ENCODE results near the gene NEK5. TPM values are rescaled to one million over a fixed set of nuclear protein-coding genes. Genes with fewer than 3 reads are reported as not detected.
A peak's percentile ranks its signal among the peaks of the same experiment; 100 is the strongest.

NEK5 gene
- total RNA-seq, 1 donor from 2014 or later, result 0.28 TPM

GRCh38 chr13:52011632-52012511 lies 117.0 kb downstream of the NEK5 start, which contains the start of gene ALG11:
TSS of gene ALG11 (plus strand) at chr13:52012398. CDS start at chr13:52012419, 21 bp downstream.
- H3K79me2 ChIP-seq (ENCODE audit: low read depth), result peaks cover 45% of the 10 kb centered on the region
- TF ChIP-seq EZH2phosphoT487 (IDR thresholded peaks at IDR 0.05) (no peak), EZH2 (IDR thresholded peaks at IDR 0.05) (peak; percentile 48)

GRCh38 chr13:52010890-52011631 lies 117.8 kb downstream of the NEK5 start, which contains the start of gene ATP7B:
TSS of gene ATP7B (minus strand) at chr13:52011450. CDS start at chr13:52011337, 113 bp downstream.
- H3K4me1 ChIP-seq, result peaks cover 18% of the 10 kb centered on the region
- peak; percentile 78 for DNase-seq (ENCODE audit: low spot score)
- H3K9me3 Mint-ChIP-seq, result peaks cover 4% of the 10 kb centered on the region

More at GRCh38 chr13:52011632-52012511, 117.0 kb downstream of the NEK5 start, which contains the start of gene ALG11:
- Mint-ChIP-seq H3K4me1 (peaks cover 23% of the 10 kb centered on the region), H3K27ac (peak within 1 kb of the TSS; percentile 98), H3K9me3 (peaks cover 6% of the 10 kb centered on the region), H3K4me3 (peak within 1 kb of the TSS; percentile 99), H3K36me3 (peaks cover 21% of the 10 kb centered on the region), H3K27me3 (ENCODE audit: insufficient read depth, low read depth) (peaks cover 6% of the 10 kb centered on the region)
- Histone ChIP-seq H3K27me3 (peaks cover 20% of the 10 kb centered on the region), H3K36me3 (no peaks in the 10 kb centered on the region), H3K9ac (peak within 1 kb of the TSS; percentile 86), H3F3A (ENCODE audit: low read depth) (no peaks in the 10 kb centered on the region), H3K4me2 (peak within 1 kb of the TSS; percentile 97), H3K9me3 (ENCODE audit: low read depth) (no peaks in the 10 kb centered on the region), H3K4me1 (peaks cover 18% of the 10 kb centered on the region), H2AFZ (replicated peaks) (peak within 1 kb of the TSS; percentile 91), H3K27ac (peak within 1 kb of the TSS; percentile 76), H4K20me1 (ENCODE audit: low read depth) (peaks cover 3% of the 10 kb centered on the region), H3K4me3 (peak within 1 kb of the TSS; percentile 92)
- peak; percentile 99 for DNase-seq (ENCODE audit: low spot score)

GRCh38 chr13:52009946-52010345 lies 118.9 kb downstream of the NEK5 start:
- H3K4me1 Mint-ChIP-seq, result peaks cover 26% of the 10 kb centered on the region
- no peaks in the 10 kb centered on the region for H3K9me3 Mint-ChIP-seq
- Histone ChIP-seq H3K27ac (no peak overlapping the region), H3K27me3 (peaks cover 20% of the 10 kb centered on the region), H3K36me3 (no peaks in the 10 kb centered on the region), H2AFZ (replicated peaks) (no peak overlapping the region), H4K20me1 (ENCODE audit: low read depth) (peaks cover 3% of the 10 kb centered on the region), H3K4me3 (no peak overlapping the region), H3K4me1 (peaks cover 18% of the 10 kb centered on the region), H3K9ac (no peak overlapping the region), H3K9me3 (ENCODE audit: low read depth) (no peaks in the 10 kb centered on the region), H3F3A (ENCODE audit: low read depth) (no peaks in the 10 kb centered on the region), H3K4me2 (no peak overlapping the region), H3K79me2 (ENCODE audit: low read depth) (peaks cover 27% of the 10 kb centered on the region)
- H3K27me3 Mint-ChIP-seq (ENCODE audit: insufficient read depth, low read depth), result peaks cover 6% of the 10 kb centered on the region
- peaks cover 8% of the 10 kb centered on the region for H3K36me3 Mint-ChIP-seq
- DNase-seq (ENCODE audit: low spot score), result no peak
- TF ChIP-seq EZH2phosphoT487 (IDR thresholded peaks at IDR 0.05), result no peak
- TF ChIP-seq EZH2 (IDR thresholded peaks at IDR 0.05), result no peak
- no peak for TF ChIP-seq CTCF (IDR thresholded peaks at IDR 0.05)
- peak overlapping the region; percentile 99 for H3K4me3 Mint-ChIP-seq
- no peak overlapping the region for H3K27ac Mint-ChIP-seq

More at GRCh38 chr13:52010890-52011631, 117.8 kb downstream of the NEK5 start, which contains the start of gene ATP7B:
- Histone ChIP-seq H3K36me3 (no peaks in the 10 kb centered on the region), H3K27me3 (peaks cover 20% of the 10 kb centered on the region), H3K9me3 (ENCODE audit: low read depth) (no peaks in the 10 kb centered on the region), H4K20me1 (ENCODE audit: low read depth) (peaks cover 3% of the 10 kb centered on the region), H3K9ac (peak within 1 kb of the TSS; percentile 86), H3K4me2 (peak within 1 kb of the TSS; percentile 97), H3K79me2 (ENCODE audit: low read depth) (peaks cover 38% of the 10 kb centered on the region), H2AFZ (replicated peaks) (peak within 1 kb of the TSS; percentile 91), H3K4me3 (peak within 1 kb of the TSS; percentile 92), H3F3A (ENCODE audit: low read depth) (no peaks in the 10 kb centered on the region), H3K27ac (peak within 1 kb of the TSS; percentile 76)
- peak within 1 kb of the TSS; percentile 98 for H3K27ac Mint-ChIP-seq
- peak; percentile 56 for TF ChIP-seq EZH2 (IDR thresholded peaks at IDR 0.05)
- peak; percentile 12 for TF ChIP-seq CTCF (IDR thresholded peaks at IDR 0.05)
- TF ChIP-seq EZH2phosphoT487 (IDR thresholded peaks at IDR 0.05), result no peak
- H3K36me3 Mint-ChIP-seq, result peaks cover 16% of the 10 kb centered on the region
- H3K4me1 Mint-ChIP-seq, result peaks cover 26% of the 10 kb centered on the region
- H3K27me3 Mint-ChIP-seq (ENCODE audit: insufficient read depth, low read depth), result peaks cover 6% of the 10 kb centered on the region
- peak within 1 kb of the TSS; percentile 99 for H3K4me3 Mint-ChIP-seq
